ENCODE measurements around the gene SAV1. TPM values are rescaled to one million over a fixed set of nuclear protein-coding genes. Genes with fewer than 3 reads are reported as not detected.
A peak's percentile ranks its signal among the peaks of the same experiment; 100 is the strongest.

Gene SAV1
- polyA plus RNA-seq, 2 of the 4 experiments (the other 2 are of a cell fraction): 20.3 TPM

- POLR2A ChIA-PET: interaction anchor here (2.9 kb wide), 1 partner anchor 43 kb away, joined by 16 read pairs; the partner anchor contains the start of gene SAV1
- Histone ChIP-seq H3K4me2 (no peak overlapping the region), H3K9me3 (no peaks in the 10 kb centered on the region), H3K4me3 (no peak overlapping the region), H3K4me1 (no peaks in the 10 kb centered on the region), H3K27ac (no peak overlapping the region)
- 77% methylated on average over 3 of the region's 3 CpGs for WGBS (ENCODE audit: missing lambda C conversion rate)
- TF ChIP-seq BCL3 (IDR thresholded peaks at IDR 0.05) (no peak), MAFK (IDR thresholded peaks at IDR 0.05; ENCODE audit: partially characterized antibody) (peak; percentile 12)
- ATAC-seq (no peak), DNase-seq (ENCODE audit: low read depth in 1 of 2, low spot score in 1 of 2) (no peak), FAIRE-seq (no peak)
- CTCF ChIA-PET: interaction anchor here (0.6 to 2.0 kb wide), 3 partner anchors 13 to 92 kb away, joined by 3 to 6 read pairs (median 3); no protein-coding TSS in a partner anchor
Observed at GRCh38 chr14:50711043-50711442, 42.9 kb upstream of the SAV1 start.

DNA sequence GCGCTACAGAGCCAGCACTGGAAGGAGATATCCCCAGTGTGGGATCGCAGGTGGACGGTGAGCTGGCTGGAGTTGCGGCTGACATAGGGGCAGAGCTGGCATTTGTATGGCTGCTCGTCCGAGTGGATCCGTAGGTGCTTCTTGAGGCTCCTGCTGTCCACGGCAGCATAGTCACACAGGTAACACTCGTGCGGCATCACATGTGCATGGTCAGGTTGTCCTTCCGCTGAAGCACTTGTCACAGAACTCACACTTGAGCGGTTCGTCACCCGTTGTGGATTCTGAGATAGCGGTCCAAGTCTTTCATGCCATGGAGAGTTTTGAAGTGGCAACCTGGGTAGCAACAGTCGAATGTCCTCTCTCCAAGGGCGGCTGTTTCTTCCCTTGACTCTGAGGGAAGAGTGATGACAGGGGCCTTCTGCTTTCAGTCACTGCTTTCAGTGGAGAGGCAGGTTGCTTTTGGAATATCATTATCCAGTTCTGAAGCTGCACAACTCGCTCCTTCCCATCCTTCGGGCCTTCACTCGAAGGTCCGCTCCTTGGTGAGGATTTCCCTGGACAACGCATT, 37.0 kb upstream of the SAV1 start:
- Histone ChIP-seq H3K4me3 (no peak overlapping the region), H3K27ac (no peak overlapping the region), H3K4me1 (no peaks in the 10 kb centered on the region), H3K4me2 (no peak overlapping the region), H3K9me3 (no peaks in the 10 kb centered on the region)
- DNase-seq (ENCODE audit: low read depth in 1 of 2, low spot score in 1 of 2) (no peak), FAIRE-seq (no peak), ATAC-seq (no peak)
- WGBS (ENCODE audit: missing lambda C conversion rate): 88% methylated on average over 22 of the region's 22 CpGs
- POLR2A ChIA-PET: no interaction called here
- CTCF ChIA-PET: interaction anchor here (0.5 to 1.8 kb wide), 3 partner anchors 10 to 700 kb away, joined by 3 to 6 read pairs (median 3); no protein-coding TSS in a partner anchor
- TF ChIP-seq RNF2 (IDR thresholded peaks at IDR 0.05; ENCODE audit: borderline replicate concordance, low read depth) (no peak), CHD4 (IDR thresholded peaks at IDR 0.05; ENCODE audit: borderline replicate concordance) (no peak), PBX3 (IDR thresholded peaks at IDR 0.05) (no peak), BCL3 (IDR thresholded peaks at IDR 0.05) (no peak)

- Histone ChIP-seq H3K4me2 (no peak overlapping the region), H3K4me3 (no peak overlapping the region), H3K4me1 (no peaks in the 10 kb centered on the region), H3K9me3 (no peaks in the 10 kb centered on the region), H3K27ac (no peak overlapping the region)
- WGBS (ENCODE audit: missing lambda C conversion rate): 93% methylated on average over 21 of the region's 26 CpGs
- CTCF ChIA-PET: interaction anchor here (0.5 to 1.8 kb wide), 2 partner anchors 11 to 48 kb away, joined by 3 to 6 read pairs; no protein-coding TSS in a partner anchor
- FAIRE-seq (no peak), ATAC-seq (no peak), DNase-seq (ENCODE audit: low read depth in 1 of 2, low spot score in 1 of 2) (no peak)
- POLR2A ChIA-PET: no interaction called here
- TF ChIP-seq KDM5A (IDR thresholded peaks at IDR 0.05): no peak
- no peak for TF ChIP-seq JUNB (IDR thresholded peaks at IDR 0.05)
- no peak for TF ChIP-seq HOXB13 (CRISPR knock-in tag; IDR thresholded peaks at IDR 0.05; ENCODE audit: low read depth)
- TF ChIP-seq, protein P1, sequence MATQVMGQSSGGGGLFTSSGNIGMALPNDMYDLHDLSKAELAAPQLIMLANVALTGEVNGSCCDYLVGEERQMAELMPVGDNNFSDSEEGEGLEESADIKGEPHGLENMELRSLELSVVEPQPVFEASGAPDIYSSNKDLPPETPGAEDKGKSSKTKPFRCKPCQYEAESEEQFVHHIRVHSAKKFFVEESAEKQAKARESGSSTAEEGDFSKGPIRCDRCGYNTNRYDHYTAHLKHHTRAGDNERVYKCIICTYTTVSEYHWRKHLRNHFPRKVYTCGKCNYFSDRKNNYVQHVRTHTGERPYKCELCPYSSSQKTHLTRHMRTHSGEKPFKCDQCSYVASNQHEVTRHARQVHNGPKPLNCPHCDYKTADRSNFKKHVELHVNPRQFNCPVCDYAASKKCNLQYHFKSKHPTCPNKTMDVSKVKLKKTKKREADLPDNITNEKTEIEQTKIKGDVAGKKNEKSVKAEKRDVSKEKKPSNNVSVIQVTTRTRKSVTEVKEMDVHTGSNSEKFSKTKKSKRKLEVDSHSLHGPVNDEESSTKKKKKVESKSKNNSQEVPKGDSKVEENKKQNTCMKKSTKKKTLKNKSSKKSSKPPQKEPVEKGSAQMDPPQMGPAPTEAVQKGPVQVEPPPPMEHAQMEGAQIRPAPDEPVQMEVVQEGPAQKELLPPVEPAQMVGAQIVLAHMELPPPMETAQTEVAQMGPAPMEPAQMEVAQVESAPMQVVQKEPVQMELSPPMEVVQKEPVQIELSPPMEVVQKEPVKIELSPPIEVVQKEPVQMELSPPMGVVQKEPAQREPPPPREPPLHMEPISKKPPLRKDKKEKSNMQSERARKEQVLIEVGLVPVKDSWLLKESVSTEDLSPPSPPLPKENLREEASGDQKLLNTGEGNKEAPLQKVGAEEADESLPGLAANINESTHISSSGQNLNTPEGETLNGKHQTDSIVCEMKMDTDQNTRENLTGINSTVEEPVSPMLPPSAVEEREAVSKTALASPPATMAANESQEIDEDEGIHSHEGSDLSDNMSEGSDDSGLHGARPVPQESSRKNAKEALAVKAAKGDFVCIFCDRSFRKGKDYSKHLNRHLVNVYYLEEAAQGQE (IDR thresholded peaks at IDR 0.05): no peak
- TF ChIP-seq TP53 (CRISPR knock-in tag; IDR thresholded peaks at IDR 0.05): no peak
- TF ChIP-seq POLR2A (IDR thresholded peaks at IDR 0.05; ENCODE audit: low read length): no peak
- TF ChIP-seq MAZ (IDR thresholded peaks at IDR 0.05; ENCODE audit: borderline replicate concordance, low read depth, low read length): no peak
- TF ChIP-seq, protein P2, sequence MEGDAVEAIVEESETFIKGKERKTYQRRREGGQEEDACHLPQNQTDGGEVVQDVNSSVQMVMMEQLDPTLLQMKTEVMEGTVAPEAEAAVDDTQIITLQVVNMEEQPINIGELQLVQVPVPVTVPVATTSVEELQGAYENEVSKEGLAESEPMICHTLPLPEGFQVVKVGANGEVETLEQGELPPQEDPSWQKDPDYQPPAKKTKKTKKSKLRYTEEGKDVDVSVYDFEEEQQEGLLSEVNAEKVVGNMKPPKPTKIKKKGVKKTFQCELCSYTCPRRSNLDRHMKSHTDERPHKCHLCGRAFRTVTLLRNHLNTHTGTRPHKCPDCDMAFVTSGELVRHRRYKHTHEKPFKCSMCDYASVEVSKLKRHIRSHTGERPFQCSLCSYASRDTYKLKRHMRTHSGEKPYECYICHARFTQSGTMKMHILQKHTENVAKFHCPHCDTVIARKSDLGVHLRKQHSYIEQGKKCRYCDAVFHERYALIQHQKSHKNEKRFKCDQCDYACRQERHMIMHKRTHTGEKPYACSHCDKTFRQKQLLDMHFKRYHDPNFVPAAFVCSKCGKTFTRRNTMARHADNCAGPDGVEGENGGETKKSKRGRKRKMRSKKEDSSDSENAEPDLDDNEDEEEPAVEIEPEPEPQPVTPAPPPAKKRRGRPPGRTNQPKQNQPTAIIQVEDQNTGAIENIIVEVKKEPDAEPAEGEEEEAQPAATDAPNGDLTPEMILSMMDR (IDR thresholded peaks at IDR 0.05): no peak
- TF ChIP-seq GATA3 (IDR thresholded peaks at IDR 0.05; ENCODE audit: borderline replicate concordance): no peak
- TF ChIP-seq, protein P3, sequence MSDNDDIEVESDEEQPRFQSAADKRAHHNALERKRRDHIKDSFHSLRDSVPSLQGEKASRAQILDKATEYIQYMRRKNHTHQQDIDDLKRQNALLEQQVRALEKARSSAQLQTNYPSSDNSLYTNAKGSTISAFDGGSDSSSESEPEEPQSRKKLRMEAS (IDR thresholded peaks at IDR 0.05): no peak
- TF ChIP-seq EHMT2 (IDR thresholded peaks at IDR 0.05; ENCODE audit: low read depth): no peak
- TF ChIP-seq TFCP2L1 (CRISPR knock-in tag; IDR thresholded peaks at IDR 0.05): no peak
- TF ChIP-seq FOSB (CRISPR knock-in tag; IDR thresholded peaks at IDR 0.05): no peak
- TF ChIP-seq ZSCAN20 (CRISPR knock-in tag; IDR thresholded peaks at IDR 0.05): no peak
- no peak for TF ChIP-seq RCOR1 (IDR thresholded peaks at IDR 0.05; ENCODE audit: low read depth, low read length)
- no peak for TF ChIP-seq NPAS2 (CRISPR knock-in tag; IDR thresholded peaks at IDR 0.05; ENCODE audit: borderline replicate concordance)
- no peak for TF ChIP-seq HEYL (CRISPR knock-in tag; IDR thresholded peaks at IDR 0.05)
Observed at GRCh38 chr14:50704454-50705010, 36.4 kb upstream of the SAV1 start.
